Brain microvascular endothelial cell (primary cell): ENCODE results near the gene GAP43.

Experiments used
- DNase-seq: peaks from one replicate; pipeline ENCODE4 v3.0.0-alpha.2; 2020
- H3K27ac ChIP-seq: fragments of 250-450 bp; sonication (Bioruptor Pico); 2 replicates; pipeline ENCODE4 v1.5.1; 2020; ENCODE audit warnings: mild to moderate bottlenecking, moderate library complexity
- H3K27me3 ChIP-seq: fragments of 250-450 bp; sonication (Bioruptor Pico); replicated peaks from 2 replicates; pipeline ENCODE4 v1.5.1; 2020; ENCODE audit warnings: mild to moderate bottlenecking
- H3K36me3 ChIP-seq: fragments of 250-450 bp; sonication (Bioruptor Pico); replicated peaks from 2 replicates; pipeline ENCODE4 v1.5.1; 2020; ENCODE audit warnings: mild to moderate bottlenecking
- H3K4me3 ChIP-seq: 2 replicates; pipeline ENCODE4 v1.5.1; 2011; ENCODE audit warnings: low read depth, mild to moderate bottlenecking, control low read depth, low read length, moderate library complexity
- in situ Hi-C: cut with HindIII; loops from 2 replicates; pipeline ENCODE4 v1.10.0; 2017; ENCODE audit warnings: low sequenced_read_pairs, low pct_ligation_motif_present
- TF ChIP-seq, protein P1 (sequence below): IDR thresholded peaks from 2 replicates; pipeline ENCODE4 v1.5.1; 2011; ENCODE audit warnings: low read depth, mild to moderate bottlenecking, moderate library complexity, low read length, control low read depth, inconsistent platforms; ENCODE audit errors: missing control alignments

GAP43 gene

DNA sequence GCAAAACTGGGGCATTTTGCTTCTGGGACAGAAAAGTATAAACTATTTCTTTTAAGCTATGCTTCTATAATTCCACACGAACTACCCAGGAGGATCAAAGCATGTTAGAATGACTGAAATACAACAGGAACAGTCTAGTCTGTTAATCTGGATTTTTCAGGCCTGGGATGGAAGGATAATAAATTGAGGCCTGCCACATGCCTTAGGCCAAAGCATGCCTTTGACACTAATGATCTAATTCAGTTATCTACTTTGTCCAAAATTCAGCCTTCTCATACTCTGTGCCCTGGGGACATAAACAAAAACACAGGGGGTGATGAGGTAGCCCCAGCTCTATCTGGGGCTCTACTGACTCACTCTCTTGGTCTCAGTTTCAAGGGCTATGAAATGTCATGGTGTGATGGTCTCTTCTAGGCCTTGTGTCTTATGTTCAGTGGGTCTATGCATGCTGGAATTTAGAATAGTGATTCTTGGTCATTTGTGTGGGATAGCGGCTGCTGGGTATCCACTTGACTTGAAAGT is 32.5 kb downstream of the GAP43 start:
- in situ Hi-C loops: loop anchor here (25.0 kb wide), 1 partner anchor 444 kb away; no protein-coding TSS in a partner anchor
- H3K27me3 ChIP-seq: no peaks in the 10 kb centered on the region
- no peak for DNase-seq
- H3K27ac ChIP-seq: no peak overlapping the region
- H3K4me3 ChIP-seq: no peak overlapping the region
- H3K36me3 ChIP-seq: no peaks in the 10 kb centered on the region
- TF ChIP-seq, protein P1, sequence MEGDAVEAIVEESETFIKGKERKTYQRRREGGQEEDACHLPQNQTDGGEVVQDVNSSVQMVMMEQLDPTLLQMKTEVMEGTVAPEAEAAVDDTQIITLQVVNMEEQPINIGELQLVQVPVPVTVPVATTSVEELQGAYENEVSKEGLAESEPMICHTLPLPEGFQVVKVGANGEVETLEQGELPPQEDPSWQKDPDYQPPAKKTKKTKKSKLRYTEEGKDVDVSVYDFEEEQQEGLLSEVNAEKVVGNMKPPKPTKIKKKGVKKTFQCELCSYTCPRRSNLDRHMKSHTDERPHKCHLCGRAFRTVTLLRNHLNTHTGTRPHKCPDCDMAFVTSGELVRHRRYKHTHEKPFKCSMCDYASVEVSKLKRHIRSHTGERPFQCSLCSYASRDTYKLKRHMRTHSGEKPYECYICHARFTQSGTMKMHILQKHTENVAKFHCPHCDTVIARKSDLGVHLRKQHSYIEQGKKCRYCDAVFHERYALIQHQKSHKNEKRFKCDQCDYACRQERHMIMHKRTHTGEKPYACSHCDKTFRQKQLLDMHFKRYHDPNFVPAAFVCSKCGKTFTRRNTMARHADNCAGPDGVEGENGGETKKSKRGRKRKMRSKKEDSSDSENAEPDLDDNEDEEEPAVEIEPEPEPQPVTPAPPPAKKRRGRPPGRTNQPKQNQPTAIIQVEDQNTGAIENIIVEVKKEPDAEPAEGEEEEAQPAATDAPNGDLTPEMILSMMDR: no peak

GRCh38 chr3:115657168-115657567 is 33.9 kb downstream of the GAP43 start:
- Histone ChIP-seq H3K27ac (no peak overlapping the region), H3K27me3 (no peaks in the 10 kb centered on the region), H3K4me3 (no peak overlapping the region), H3K36me3 (no peaks in the 10 kb centered on the region)
- no peak for DNase-seq
- TF ChIP-seq, protein P1: no peak
- in situ Hi-C loops: loop anchor here (25.0 kb wide), 1 partner anchor 445 kb away; no protein-coding TSS in a partner anchor

GRCh38 chr3:115658032-115658336 is 34.7 kb downstream of the GAP43 start:
- Histone ChIP-seq H3K27ac (peak overlapping the region; percentile 82), H3K36me3 (no peaks in the 10 kb centered on the region), H3K27me3 (no peaks in the 10 kb centered on the region), H3K4me3 (peak overlapping the region; percentile 61)
- in situ Hi-C loops: loop anchor here (25.0 kb wide), 1 partner anchor 446 kb away; no protein-coding TSS in a partner anchor
- no peak for DNase-seq
- TF ChIP-seq, protein P1: no peak

DNA sequence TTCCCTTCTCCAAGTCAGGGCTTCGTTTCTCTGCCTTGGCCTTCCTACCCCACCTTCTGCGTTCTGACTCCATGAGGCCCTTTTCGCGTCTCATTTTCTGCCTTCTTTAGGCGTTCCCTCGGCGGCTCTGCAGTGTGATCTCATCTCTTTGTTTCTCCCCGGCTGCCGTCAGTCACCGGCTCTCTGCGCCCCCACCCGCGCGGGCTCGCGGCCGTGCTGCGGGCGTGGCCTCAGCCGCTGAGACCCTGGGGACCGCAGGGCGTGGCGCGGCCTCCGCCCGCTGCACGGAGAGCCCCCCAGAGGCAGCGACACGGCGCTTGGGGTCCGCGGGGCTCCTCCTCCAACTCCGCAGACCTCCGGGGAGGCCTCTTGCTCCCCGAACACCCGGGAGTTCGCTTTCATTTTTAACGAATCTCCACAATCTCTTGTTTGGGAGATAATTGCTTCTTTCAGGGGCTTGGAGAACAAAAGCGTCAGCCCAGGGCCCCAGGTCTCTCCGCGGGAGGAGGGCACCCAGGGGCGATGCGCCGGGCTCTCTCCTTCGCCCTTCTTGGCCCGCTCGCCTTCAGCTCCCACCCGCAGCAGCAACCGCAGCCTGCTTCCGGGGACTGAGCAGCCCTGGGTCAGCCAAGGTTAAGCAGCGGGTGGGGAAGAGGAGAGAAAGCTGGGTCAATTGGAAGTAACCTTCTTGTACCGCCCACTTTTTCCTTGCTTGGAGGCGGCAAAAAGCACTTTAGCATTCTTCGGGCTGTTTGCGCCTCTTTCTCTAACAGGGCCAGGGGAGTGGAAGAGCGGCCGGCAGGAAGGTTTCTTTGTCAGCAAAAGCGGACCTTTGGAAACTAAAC is 35.2 kb downstream of the GAP43 start:
- Histone ChIP-seq H3K36me3 (no peaks in the 10 kb centered on the region), H3K27me3 (no peaks in the 10 kb centered on the region), H3K27ac (peak overlapping the region; percentile 82), H3K4me3 (peak overlapping the region; percentile 61)
- in situ Hi-C loops: loop anchor here (25.0 kb wide), 1 partner anchor 446 kb away; no protein-coding TSS in a partner anchor
- DNase-seq: peak; percentile 81
- TF ChIP-seq, protein P1: no peak

DNA sequence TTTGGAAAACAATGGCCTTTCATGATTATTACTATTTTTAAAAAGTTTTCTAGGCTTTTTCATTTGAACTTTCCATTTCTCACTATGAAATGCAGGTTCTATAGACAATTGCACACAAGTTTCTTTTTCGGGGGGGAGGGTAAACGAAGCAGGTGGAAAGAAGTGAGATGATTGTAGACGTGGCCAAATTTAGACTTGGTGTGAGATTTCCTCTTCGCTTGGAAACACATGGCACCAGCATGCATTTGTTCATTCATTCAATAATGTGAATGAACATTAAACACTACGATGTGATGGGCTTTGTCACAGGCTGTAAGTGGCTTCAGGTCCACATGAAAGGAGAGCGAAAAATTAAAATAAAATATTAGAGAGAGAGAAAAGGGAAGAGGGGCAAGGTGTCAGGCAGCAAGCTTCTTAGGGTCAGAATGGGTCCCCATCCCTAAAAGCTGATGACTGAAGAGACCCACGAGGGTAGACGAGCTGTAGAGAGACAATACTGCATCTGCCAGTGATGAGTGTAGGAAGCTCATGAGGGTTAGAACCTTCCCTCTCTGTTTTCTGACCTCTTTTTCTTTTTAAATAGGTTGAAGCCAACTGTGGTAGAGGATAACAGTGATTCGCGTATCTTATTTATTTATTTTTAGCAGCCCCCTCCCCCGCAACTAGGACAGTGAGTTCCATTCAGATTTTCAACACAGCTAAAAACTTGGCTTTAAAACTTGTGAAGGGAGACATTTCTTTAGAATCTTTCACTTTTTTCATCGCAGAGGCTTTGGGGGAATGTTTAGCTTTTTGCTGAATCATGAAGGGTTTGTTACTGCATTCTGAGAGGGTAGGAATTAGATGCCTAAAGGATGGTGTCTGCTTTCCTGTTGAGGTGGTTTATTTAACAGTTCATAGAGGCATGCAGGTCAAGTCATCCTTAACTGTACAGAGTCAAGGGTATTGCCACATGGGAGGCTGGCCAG is 36.2 kb downstream of the GAP43 start:
- TF ChIP-seq, protein P1: no peak
- no peaks in the 10 kb centered on the region for H3K27me3 ChIP-seq
- peak overlapping the region; percentile 82 for H3K27ac ChIP-seq
- in situ Hi-C loops: loop anchor here (25.0 kb wide), 1 partner anchor 447 kb away; no protein-coding TSS in a partner anchor
- no peak for DNase-seq
- no peaks in the 10 kb centered on the region for H3K36me3 ChIP-seq
- peak overlapping the region; percentile 61 for H3K4me3 ChIP-seq
